Measurements from ENCODE around the gene ERFE.

Gene ERFE

DNA sequence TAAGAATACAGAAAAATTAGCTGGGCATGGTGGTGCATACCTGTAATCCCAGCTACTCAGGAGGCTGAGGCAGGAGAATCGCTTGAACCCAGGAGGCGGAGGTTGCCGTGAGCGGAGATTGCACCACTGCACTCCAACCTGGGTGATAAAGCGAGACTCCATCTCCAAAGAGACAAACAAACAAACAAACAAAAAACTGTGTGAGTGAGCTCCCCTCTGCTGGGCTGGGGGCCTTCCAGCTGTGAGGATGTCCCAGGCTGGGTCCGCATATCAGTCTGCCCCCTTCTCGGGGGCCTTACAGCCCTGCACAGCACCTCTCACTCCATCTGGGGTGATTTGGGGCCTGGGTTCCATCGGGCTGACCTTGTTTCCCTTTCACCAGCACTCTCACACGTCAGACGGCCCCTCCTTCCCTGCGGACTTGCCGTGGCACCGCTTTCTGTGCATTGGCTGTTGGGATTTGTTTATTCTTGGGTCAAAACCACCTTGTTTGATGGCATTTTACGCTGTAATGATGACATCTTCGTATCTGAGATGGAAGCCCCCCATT, 23.1 kb upstream of the ERFE start:
- peaks cover 11% of the 10 kb centered on the region for H3K4me1 ChIP-seq (ENCODE audit: insufficient read depth, low read length, severe bottlenecking)

DNA sequence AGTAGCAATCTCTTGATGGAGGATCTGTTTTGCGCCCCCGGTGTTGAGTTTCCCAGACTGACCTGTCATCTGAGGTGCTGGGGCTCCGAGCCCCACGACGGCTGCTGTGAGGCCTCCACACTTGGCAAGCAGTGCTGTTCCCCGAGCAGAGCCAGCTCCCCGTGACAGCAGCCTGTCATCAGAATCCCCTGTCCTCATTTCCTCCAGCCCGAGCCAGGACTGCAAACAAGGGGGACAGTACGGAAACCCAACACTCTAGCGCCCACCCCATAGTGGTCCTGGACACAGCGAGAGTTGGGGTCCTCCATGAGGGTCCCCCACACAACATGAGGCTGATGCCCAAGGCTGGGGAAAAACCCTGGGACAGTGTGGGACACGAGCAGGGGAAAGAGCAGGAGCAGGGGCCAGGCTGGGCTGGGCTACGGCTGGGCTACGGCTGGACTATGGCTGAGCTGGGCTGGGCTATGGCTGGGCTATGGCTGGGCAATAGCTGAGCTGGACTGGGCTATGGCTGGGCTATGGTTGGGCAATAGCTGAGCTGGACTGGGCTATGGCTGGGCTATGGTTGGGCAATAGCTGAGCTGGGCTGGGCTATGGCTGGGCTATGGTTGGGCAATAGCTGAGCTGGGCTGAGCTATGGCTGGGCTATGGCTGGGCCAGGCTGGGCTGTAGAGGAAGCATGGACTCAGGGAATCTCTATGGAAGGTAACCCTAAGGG, 21.8 kb upstream of the ERFE start:
- H3K4me1 ChIP-seq (ENCODE audit: insufficient read depth, low read length, severe bottlenecking), result peaks cover 11% of the 10 kb centered on the region
- H2AFZ ChIP-seq (ENCODE audit: low read length), result no peak overlapping the region
- no peaks in the 10 kb centered on the region for H3F3A ChIP-seq (ENCODE audit: insufficient read depth, low read length)
- no peaks in the 10 kb centered on the region for H3K9me3 ChIP-seq (ENCODE audit: low read length)
- H3K27me3 ChIP-seq (ENCODE audit: insufficient read depth, low read length), result peaks cover 24% of the 10 kb centered on the region
- H3K9me2 ChIP-seq (ENCODE audit: low read depth, low read length), result no peaks in the 10 kb centered on the region
- H3K4me2 ChIP-seq (ENCODE audit: low read length), result no peak overlapping the region
- no peaks in the 10 kb centered on the region for H4K20me1 ChIP-seq (ENCODE audit: insufficient read depth, low read length)
- no peak overlapping the region for H3K4me3 ChIP-seq (ENCODE audit: low read depth, low read length, poor library complexity, severe bottlenecking)
- TF ChIP-seq EZH2 (IDR thresholded peaks at IDR 0.05; ENCODE audit: borderline replicate concordance, low read length), result no peak
- TF ChIP-seq, protein P1, sequence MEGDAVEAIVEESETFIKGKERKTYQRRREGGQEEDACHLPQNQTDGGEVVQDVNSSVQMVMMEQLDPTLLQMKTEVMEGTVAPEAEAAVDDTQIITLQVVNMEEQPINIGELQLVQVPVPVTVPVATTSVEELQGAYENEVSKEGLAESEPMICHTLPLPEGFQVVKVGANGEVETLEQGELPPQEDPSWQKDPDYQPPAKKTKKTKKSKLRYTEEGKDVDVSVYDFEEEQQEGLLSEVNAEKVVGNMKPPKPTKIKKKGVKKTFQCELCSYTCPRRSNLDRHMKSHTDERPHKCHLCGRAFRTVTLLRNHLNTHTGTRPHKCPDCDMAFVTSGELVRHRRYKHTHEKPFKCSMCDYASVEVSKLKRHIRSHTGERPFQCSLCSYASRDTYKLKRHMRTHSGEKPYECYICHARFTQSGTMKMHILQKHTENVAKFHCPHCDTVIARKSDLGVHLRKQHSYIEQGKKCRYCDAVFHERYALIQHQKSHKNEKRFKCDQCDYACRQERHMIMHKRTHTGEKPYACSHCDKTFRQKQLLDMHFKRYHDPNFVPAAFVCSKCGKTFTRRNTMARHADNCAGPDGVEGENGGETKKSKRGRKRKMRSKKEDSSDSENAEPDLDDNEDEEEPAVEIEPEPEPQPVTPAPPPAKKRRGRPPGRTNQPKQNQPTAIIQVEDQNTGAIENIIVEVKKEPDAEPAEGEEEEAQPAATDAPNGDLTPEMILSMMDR (IDR thresholded peaks at IDR 0.05; ENCODE audit: low read length), result no peak
- no peaks in the 10 kb centered on the region for H3K79me2 ChIP-seq (ENCODE audit: insufficient read depth, low read length)
- no peaks in the 10 kb centered on the region for H3K36me3 ChIP-seq (ENCODE audit: insufficient read depth, low read length)
- H3K9ac ChIP-seq (ENCODE audit: low read length), result no peak overlapping the region
- H3K27ac ChIP-seq (ENCODE audit: low read depth, low read length, poor library complexity, severe bottlenecking), result no peak overlapping the region

More for the DNA sequence above, 23.1 kb upstream of the ERFE start:
- H3K36me3 ChIP-seq (ENCODE audit: insufficient read depth, low read length), result no peaks in the 10 kb centered on the region
- no peaks in the 10 kb centered on the region for H3F3A ChIP-seq (ENCODE audit: insufficient read depth, low read length)
- H3K27ac ChIP-seq (ENCODE audit: low read depth, low read length, poor library complexity, severe bottlenecking), result no peak overlapping the region
- peaks cover 28% of the 10 kb centered on the region for H3K27me3 ChIP-seq (ENCODE audit: insufficient read depth, low read length)
- H3K4me2 ChIP-seq (ENCODE audit: low read length), result no peak overlapping the region
- no peak overlapping the region for H2AFZ ChIP-seq (ENCODE audit: low read length)
- no peaks in the 10 kb centered on the region for H4K20me1 ChIP-seq (ENCODE audit: insufficient read depth, low read length)
- no peak for TF ChIP-seq EZH2 (IDR thresholded peaks at IDR 0.05; ENCODE audit: borderline replicate concordance, low read length)
- TF ChIP-seq, protein P1 (IDR thresholded peaks at IDR 0.05; ENCODE audit: low read length), result no peak
- no peaks in the 10 kb centered on the region for H3K79me2 ChIP-seq (ENCODE audit: insufficient read depth, low read length)
- H3K4me3 ChIP-seq (ENCODE audit: low read depth, low read length, poor library complexity, severe bottlenecking), result no peak overlapping the region
- H3K9me2 ChIP-seq (ENCODE audit: low read depth, low read length), result no peaks in the 10 kb centered on the region
- H3K9ac ChIP-seq (ENCODE audit: low read length), result no peak overlapping the region
- no peaks in the 10 kb centered on the region for H3K9me3 ChIP-seq (ENCODE audit: low read length)

DNA sequence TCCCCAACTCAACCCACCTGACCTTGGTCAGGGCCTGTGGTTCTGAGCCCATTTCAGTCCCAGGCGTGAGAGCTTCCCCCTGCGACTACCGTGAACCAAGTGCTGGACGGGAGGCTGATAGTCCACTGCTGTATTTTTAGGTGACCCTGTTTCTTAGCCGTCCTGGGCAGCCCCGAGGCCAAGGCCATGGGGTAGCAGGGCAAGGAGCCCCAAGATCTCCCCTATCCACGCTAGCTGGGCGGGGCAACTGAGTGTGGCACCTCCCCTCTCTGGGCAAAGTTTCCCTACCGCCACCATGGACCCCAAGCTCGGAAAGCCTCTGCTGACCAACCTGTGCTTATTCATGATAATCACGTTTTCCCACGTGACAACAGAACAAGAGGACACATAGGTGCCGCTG, 20.9 kb upstream of the ERFE start:
- TF ChIP-seq, protein P1 (IDR thresholded peaks at IDR 0.05; ENCODE audit: low read length), result no peak
- TF ChIP-seq EZH2 (IDR thresholded peaks at IDR 0.05; ENCODE audit: borderline replicate concordance, low read length), result no peak
- H3K27ac ChIP-seq (ENCODE audit: low read depth, low read length, poor library complexity, severe bottlenecking), result no peak overlapping the region
- H3K27me3 ChIP-seq (ENCODE audit: insufficient read depth, low read length), result peaks cover 15% of the 10 kb centered on the region
- H3K4me2 ChIP-seq (ENCODE audit: low read length), result no peak overlapping the region
- H3K9me3 ChIP-seq (ENCODE audit: low read length), result no peaks in the 10 kb centered on the region
- H4K20me1 ChIP-seq (ENCODE audit: insufficient read depth, low read length), result no peaks in the 10 kb centered on the region
- H3K9me2 ChIP-seq (ENCODE audit: low read depth, low read length), result no peaks in the 10 kb centered on the region
- no peaks in the 10 kb centered on the region for H3F3A ChIP-seq (ENCODE audit: insufficient read depth, low read length)
- no peaks in the 10 kb centered on the region for H3K79me2 ChIP-seq (ENCODE audit: insufficient read depth, low read length)
- no peak overlapping the region for H2AFZ ChIP-seq (ENCODE audit: low read length)
- H3K4me3 ChIP-seq (ENCODE audit: low read depth, low read length, poor library complexity, severe bottlenecking), result no peak overlapping the region
- no peak overlapping the region for H3K9ac ChIP-seq (ENCODE audit: low read length)
- peaks cover 11% of the 10 kb centered on the region for H3K4me1 ChIP-seq (ENCODE audit: insufficient read depth, low read length, severe bottlenecking)
- H3K36me3 ChIP-seq (ENCODE audit: insufficient read depth, low read length), result no peaks in the 10 kb centered on the region
